ENCODE data around the gene GPX4. TPM values are rescaled to one million over a fixed set of nuclear protein-coding genes. Genes with fewer than 3 reads are reported as not detected.

GPX4 gene
- polyA plus RNA-seq, 3 donors: 459 to 508 (median 493) TPM

GRCh38 chr19:1070931-1071791 lies 32.6 kb upstream of the GPX4 start:
- peaks cover 49 to 53% of the 10 kb centered on the region in 2 donors for H3K36me3 ChIP-seq (replicated peaks in 1 of 2; ENCODE audit: control insufficient read depth in 1 of 2, insufficient read depth in 2 of 2, low read length in 2 of 2)

More at GRCh38 chr19:1070931-1071791, 32.6 kb upstream of the GPX4 start:
- Histone ChIP-seq H3K27me3 (ENCODE audit: control insufficient read depth in 2 of 2, insufficient read depth in 2 of 2, low read length in 2 of 2) (no peaks in the 10 kb centered on the region), H3K79me2 (ENCODE audit: insufficient read depth, low read length) (peaks cover 94% of the 10 kb centered on the region), H2AFZ (ENCODE audit: insufficient read depth, low read depth, low read length, poor library complexity, severe bottlenecking) (no peak overlapping the region), H3K4me3 (replicated peaks in 1 of 3; ENCODE audit: low read depth in 2 of 3, low read length in 3 of 3) (no peak overlapping the region), H3K4me2 (replicated peaks; ENCODE audit: extremely low read depth, low read length, poor library complexity, severe bottlenecking) (no peak overlapping the region), H3K4me1 (ENCODE audit: control insufficient read depth in 1 of 2, insufficient read depth in 2 of 2, low read length in 2 of 2) (peaks cover 70 to 88% of the 10 kb centered on the region in 2 donors), H3K9me3 (replicated peaks in 1 of 2; ENCODE audit: control insufficient read depth in 1 of 2, insufficient read depth in 1 of 2, low read length in 2 of 2) (no peaks in the 10 kb centered on the region), H3K9ac (ENCODE audit: insufficient read depth, low read length, poor library complexity, severe bottlenecking) (no peak overlapping the region), H3K27ac (ENCODE audit: low read depth in 1 of 2, low read length in 2 of 2) (no peak overlapping the region), H4K20me1 (ENCODE audit: insufficient read depth, low read length) (peaks cover 88% of the 10 kb centered on the region)
- Mint-ChIP-seq H3K4me3 (no peak overlapping the region), H3K4me1 (peaks cover 61% of the 10 kb centered on the region), H3K36me3 (peaks cover 38 to 63% of the 10 kb centered on the region in 2 donors), H3K27ac (peak overlapping the region in 1 of 7 donors; percentile 70), H3K27me3 (ENCODE audit: low read depth in 3 of 3) (peaks cover 0 to 1% (median 0%) of the 10 kb centered on the region in 3 donors), H3K9me3 (no peaks in the 10 kb centered on the region)
- intact Hi-C loops (cut with micrococcal nuclease): loop anchor here in 1 of 2 donors (5.0 kb wide), 1 partner anchor 34 kb away; no protein-coding TSS in a partner anchor
- DNase-seq: no peak
- WGBS (ENCODE audit: insufficient coverage): 95% methylated on average over 98 of the region's 99 CpGs
- no peak for TF ChIP-seq CTCF (IDR thresholded peaks at IDR 0.05)

All from CD14-positive monocyte (primary cell).